GM20431 (cell line): ENCODE measurements around the gene NEURL1.

Source experiments
- in situ Hi-C: fragments of 300-500 bp; cut with MseI, MboI; formaldehyde crosslinking; loops from one replicate; pipeline ENCODE4 v1.15.0; 2020; ENCODE audit warnings: low sequenced_read_pairs; ENCODE audit not compliant: unreplicated experiment

The NEURL1 gene

GRCh38 chr10:103575416-103576075 is 82.0 kb downstream of the NEURL1 start:
- in situ Hi-C loops, result no loop called here

DNA sequence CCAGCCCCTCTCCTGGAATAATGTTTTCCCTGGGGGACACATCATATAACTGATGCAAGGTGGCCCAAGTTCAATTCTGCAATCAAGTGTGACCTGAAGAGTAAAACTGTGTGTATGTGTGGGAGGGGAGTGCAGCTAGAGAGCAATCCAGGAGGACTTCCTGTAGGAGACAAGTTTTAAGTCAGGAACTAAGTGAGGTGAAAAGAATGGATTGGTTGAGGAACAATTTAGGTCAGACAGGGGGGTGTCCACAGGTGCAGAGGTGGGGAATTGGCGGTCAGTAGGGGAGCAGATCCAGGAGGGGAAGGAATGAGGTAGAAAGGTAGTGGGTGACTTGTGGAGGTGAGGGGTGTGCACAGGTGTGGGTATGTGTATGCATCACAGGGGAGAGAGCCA is 82.6 kb downstream of the NEURL1 start:
- in situ Hi-C loops, result no loop called here

DNA sequence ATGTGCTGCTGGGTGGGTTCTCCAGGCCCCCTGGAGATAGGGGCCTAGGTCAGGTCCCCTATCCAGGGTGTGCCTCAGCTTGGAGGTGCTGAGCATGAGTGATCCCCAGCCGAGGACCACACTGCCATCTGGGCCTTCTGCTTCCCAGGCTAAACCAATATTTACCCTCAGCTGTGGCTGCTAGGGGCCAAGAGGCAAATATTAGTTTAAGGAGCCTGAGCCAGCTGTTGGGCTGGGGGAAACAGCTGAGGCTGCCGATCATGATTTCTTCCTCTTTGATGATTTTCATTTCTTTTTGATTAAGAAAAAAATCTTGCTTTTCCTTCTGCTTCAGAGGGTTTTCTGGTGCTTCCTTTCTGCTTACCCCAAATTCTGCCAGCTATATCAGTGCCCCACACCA is 83.4 kb downstream of the NEURL1 start:
- in situ Hi-C loops, result no loop called here

- in situ Hi-C loops, result no loop called here
Observed at GRCh38 chr10:103578782-103579382, 85.4 kb downstream of the NEURL1 start.

DNA sequence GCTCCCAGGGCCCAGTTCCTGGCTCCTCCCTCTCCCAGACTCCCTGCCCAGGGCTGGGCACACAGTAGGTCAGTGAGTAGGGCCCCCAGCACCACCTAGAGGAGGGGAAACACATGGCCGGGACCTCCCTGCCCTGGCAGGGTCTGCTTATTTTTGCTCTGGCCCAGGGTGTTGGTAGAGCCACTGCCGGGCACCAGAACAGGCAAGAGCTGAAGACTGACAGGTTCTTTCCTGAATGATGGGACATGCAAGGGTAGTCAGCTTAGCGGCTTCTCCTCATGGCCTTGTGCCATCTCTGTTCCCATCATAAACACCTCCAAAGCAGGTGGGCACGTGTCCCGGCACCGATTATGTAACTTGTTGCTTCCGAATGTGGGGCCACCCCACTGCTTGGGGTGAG is 86.5 kb downstream of the NEURL1 start:
- in situ Hi-C loops, result no loop called here

DNA sequence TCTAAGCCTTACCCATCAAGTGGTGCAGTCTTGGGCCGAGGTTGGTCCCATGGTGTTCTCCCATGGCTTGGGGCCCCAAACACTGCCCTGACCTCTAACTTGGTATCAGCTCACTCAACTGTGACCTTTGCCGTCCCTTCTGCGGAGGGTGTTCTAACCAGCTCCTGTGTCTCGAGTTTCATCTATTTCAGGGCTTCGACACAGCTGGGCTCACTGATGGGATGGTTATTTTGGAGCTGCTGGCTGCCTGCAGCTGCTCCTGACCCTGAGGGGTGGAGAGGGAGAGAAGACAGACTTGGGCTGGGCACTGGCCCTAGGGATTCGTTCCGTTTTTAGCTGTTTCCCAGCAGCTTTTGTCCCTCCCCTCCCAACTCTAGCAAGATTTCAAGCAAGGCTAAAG is 86.9 kb downstream of the NEURL1 start:
- in situ Hi-C loops, result no loop called here

GRCh38 chr10:103581499-103581898 is 88.0 kb downstream of the NEURL1 start:
- in situ Hi-C loops, result no loop called here

DNA sequence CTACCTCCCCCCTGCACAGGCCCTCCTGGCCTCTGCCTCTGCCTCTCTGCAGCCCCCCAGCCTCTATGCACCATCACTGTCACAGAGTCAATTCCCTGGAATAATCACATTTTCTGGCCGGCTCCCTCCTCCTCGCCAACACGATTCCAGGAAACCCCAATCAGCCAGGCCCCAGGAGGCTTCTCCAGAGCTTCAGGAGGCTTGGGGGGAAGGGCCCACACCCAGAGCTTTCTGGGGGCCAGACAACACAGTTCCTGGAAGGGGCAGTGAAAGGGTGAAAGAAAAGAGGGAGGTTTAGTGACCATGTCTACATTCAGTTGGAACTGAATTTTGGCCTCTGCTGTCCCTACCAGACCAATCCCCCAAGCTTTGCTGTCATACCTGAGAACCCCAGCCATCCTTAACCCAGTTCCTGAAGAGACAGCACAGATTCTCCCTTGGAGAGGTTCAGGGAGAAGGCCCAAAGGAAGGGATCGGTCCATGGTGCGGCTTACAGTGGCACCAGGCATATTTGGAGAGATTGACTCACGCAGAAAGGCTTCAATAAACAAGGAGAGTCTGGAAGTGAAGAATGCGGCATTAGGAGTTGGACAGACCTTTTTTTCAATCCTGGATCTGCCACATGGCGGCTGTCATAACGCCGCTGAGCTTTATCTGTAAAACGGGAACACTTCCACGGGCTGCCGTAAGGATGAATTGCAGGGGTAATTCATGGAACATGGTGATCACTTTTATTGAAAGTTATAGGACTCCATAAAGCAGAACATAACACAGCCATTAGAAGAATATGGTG is 89.0 kb downstream of the NEURL1 start:
- in situ Hi-C loops, result no loop called here

DNA sequence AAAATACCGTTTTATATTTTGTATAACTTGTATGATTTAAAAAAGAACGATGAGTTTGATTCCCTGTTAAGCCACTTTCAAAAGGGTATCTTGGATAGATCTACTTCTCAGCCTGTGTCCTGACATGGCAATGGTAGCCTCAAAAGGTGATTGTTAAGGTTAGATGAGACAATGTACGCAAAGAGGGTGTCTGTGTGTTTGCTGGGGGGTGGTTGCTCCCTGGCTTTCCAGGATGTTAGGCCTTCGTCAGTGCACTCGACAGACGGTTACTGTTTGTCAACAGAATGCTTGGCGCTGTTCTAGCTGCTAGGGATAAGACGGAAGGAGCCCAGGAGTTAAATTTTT is 90.3 kb downstream of the NEURL1 start:
- in situ Hi-C loops, result no loop called here

DNA sequence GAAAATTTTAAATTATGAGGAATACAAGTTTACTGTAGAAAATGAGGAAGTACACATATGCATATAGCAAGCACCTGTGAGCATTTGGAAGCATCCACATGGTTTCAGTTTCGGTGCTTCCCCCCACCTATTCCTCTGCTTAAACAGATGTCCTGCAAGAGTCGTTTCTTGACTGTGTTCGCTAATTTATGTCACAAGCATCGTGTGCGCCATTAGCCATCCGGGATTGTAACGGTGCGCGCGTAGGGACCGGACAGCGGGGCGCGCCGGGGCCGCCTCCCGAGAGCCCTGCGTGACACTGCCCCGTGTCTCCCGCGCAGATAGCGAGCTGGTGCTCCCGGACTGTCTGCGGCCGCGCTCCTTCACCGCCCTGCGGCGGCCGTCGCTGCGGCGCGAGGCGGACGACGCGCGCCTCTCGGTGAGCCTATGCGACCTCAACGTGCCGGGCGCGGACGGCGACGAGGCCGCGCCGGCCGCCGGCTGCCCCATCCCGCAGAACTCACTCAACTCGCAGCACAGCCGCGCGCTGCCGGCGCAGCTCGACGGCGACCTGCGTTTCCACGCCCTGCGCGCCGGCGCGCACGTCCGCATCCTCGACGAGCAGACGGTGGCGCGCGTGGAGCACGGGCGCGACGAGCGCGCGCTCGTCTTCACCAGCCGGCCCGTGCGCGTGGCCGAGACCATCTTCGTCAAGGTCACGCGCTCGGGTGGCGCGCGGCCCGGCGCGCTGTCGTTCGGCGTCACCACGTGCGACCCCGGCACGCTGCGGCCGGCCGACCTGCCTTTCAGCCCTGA is 90.9 kb downstream of the NEURL1 start:
- in situ Hi-C loops, result no loop called here

- in situ Hi-C loops, result no loop called here
Observed at GRCh38 chr10:103585011-103585405, 91.5 kb downstream of the NEURL1 start.

DNA sequence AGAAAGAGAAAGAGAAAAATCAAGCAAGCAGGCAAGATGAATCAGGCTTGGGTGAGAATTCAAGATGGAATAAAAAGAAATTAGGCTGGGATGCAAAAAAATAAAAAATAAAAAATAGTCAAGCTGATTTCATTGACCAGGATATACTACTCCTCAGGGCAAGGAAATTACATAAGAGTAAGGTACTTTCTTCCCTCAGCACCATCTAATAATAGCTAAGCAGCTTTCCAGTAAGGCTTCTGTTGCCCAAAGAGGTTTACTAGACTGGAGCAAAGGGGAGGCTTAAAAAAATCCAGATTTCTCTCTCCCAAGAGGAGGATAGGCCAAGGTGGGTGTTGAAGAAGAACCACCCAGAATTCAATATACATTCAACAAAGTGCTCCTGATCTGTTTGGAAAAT is 93.6 kb downstream of the NEURL1 start:
- in situ Hi-C loops, result no loop called here

- in situ Hi-C loops, result no loop called here
Observed at GRCh38 chr10:103589074-103589630, 95.6 kb downstream of the NEURL1 start.

DNA sequence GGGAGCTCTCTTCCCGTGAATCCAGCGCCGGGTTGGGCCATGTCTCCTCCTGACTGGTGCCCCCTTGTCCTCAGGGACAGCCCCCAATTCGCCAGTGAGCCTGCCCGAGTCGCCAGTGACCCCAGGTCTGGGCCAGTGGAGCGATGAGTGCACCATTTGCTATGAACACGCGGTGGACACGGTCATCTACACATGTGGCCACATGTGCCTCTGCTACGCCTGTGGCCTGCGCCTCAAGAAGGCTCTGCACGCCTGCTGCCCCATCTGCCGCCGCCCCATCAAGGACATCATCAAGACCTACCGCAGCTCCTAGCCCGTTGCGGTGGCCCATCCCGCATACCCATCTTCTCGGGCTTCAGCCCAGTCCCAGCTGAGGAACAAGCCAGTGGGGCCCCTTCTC is 96.6 kb downstream of the NEURL1 start:
- in situ Hi-C loops, result loop anchor here (10.0 kb wide), 1 partner anchor 95 kb away; no protein-coding TSS in a partner anchor

DNA sequence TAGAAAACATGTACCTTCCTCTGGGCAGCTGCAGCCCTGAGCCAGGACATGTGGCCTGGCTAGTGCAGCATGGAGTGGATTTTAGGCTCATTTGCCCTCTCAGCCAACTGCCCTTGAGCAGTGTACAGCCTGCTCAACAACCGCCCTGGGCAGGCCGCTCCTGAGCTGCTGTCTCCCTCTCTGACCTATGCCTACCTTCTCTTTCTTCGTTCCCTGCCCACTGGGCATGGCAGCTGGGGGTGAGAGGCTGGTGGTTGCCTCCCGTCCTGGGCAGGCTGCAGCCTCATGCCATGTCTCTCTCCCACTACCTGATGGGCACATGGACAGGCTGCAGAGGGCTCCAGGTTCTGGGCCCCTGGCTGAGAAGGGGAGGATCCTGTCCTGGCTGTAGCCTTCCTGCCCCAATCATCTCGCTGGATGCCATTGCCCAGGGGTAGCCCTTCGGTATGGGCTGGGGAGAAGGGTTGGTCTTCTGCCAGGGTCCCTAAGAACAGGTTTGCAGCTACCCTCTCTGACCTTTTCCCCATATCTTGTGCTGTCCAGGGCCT is 97.3 kb downstream of the NEURL1 start:
- in situ Hi-C loops, result loop anchor here (10.0 kb wide), 1 partner anchor 94 kb away; no protein-coding TSS in a partner anchor

GRCh38 chr10:103592186-103593021 is 98.9 kb downstream of the NEURL1 start:
- in situ Hi-C loops, result loop anchor here (10.0 kb wide), 1 partner anchor 92 kb away; no protein-coding TSS in a partner anchor

- in situ Hi-C loops, result loop anchor here (10.0 kb wide), 1 partner anchor 92 kb away; no protein-coding TSS in a partner anchor
Observed at GRCh38 chr10:103593022-103593570, 99.6 kb downstream of the NEURL1 start.

DNA sequence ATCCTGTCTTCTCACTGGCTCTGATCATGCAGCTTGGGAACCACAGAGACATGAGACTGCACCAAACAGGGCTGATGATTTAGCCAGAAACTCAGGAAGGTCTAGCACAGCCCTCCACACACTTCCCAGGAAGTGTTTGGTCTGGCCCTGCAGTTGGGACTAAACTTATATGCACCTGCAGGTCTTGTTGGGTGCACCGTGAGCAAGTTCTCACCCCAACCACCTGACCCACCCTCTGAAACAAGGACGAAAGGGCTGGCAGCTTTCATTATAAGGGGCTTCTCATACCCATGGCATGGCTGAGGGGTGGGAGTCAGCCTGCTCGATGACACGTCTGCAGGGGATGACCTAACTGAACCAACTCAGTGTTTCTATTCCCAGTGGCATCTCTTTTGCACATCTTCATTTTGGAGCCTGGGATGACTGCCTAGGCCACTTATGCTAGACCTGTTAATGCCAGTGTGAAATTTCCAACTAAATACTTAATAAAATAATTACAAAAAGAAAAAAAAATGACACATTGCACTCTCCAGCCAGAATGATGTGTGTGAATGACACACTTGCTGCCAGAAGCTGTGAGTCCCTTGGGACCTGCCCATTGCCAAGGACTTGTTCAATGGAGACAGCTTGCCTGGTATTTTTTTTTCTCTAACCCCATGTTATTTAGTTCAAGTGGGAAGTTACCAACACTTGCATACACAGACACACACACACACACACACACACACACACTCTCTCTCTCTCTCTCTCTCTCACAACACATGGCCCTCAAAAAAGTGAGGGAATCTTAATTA is 102.6 kb downstream of the NEURL1 start:
- in situ Hi-C loops, result loop anchor here (10.0 kb wide), 1 partner anchor 89 kb away; no protein-coding TSS in a partner anchor
